ENCODE measurements around the gene CADM4. TPM values are rescaled to one million over a fixed set of nuclear protein-coding genes. Genes with fewer than 3 reads are reported as not detected.
A peak's percentile ranks its signal among the peaks of the same experiment; 100 is the strongest.

The CADM4 gene
- total RNA-seq, 1 donor from 2014 or later: 8.8 TPM

GRCh38 chr19:43616306-43616705 lies 23.3 kb downstream of the CADM4 start:
- H3K9me3 Mint-ChIP-seq (ENCODE audit: unreplicated experiment): no peaks in the 10 kb centered on the region
- peaks cover 23% of the 10 kb centered on the region for H3K4me1 Mint-ChIP-seq (ENCODE audit: unreplicated experiment)
- H3K4me3 Mint-ChIP-seq (ENCODE audit: unreplicated experiment): no peak overlapping the region
- H3K27me3 Mint-ChIP-seq (ENCODE audit: unreplicated experiment): no peaks in the 10 kb centered on the region
- H3K36me3 Mint-ChIP-seq (ENCODE audit: unreplicated experiment): peaks cover 26% of the 10 kb centered on the region
- TF ChIP-seq CTCF (IDR thresholded peaks at IDR 0.05): no peak
- H3K27ac Mint-ChIP-seq (ENCODE audit: unreplicated experiment): no peak overlapping the region
- DNase-seq (ENCODE audit: extremely low spot score, unreplicated experiment): no peak

- TF ChIP-seq CTCF (IDR thresholded peaks at IDR 0.05): no peak
- Mint-ChIP-seq H3K27ac (ENCODE audit: unreplicated experiment) (no peak overlapping the region), H3K36me3 (ENCODE audit: unreplicated experiment) (peaks cover 32% of the 10 kb centered on the region), H3K4me3 (ENCODE audit: unreplicated experiment) (no peak overlapping the region), H3K27me3 (ENCODE audit: unreplicated experiment) (no peaks in the 10 kb centered on the region), H3K9me3 (ENCODE audit: unreplicated experiment) (no peaks in the 10 kb centered on the region), H3K4me1 (ENCODE audit: unreplicated experiment) (peaks cover 18% of the 10 kb centered on the region)
- DNase-seq (ENCODE audit: extremely low spot score, unreplicated experiment): no peak
Measured at GRCh38 chr19:43612374-43612773, 27.3 kb downstream of the CADM4 start.

- no peaks in the 10 kb centered on the region for H3K9me3 Mint-ChIP-seq (ENCODE audit: unreplicated experiment)
- H3K36me3 Mint-ChIP-seq (ENCODE audit: unreplicated experiment): peaks cover 33% of the 10 kb centered on the region
- H3K27ac Mint-ChIP-seq (ENCODE audit: unreplicated experiment): peak within 1 kb of the TSS; percentile 56
- H3K27me3 Mint-ChIP-seq (ENCODE audit: unreplicated experiment): no peaks in the 10 kb centered on the region
- DNase-seq (ENCODE audit: extremely low spot score, unreplicated experiment): no peak
- no peak for TF ChIP-seq CTCF (IDR thresholded peaks at IDR 0.05)
- H3K4me1 Mint-ChIP-seq (ENCODE audit: unreplicated experiment): peaks cover 18% of the 10 kb centered on the region
- H3K4me3 Mint-ChIP-seq (ENCODE audit: unreplicated experiment): no peak within 1 kb of the TSS
Measured at GRCh38 chr19:43611788-43612187, 27.9 kb downstream of the CADM4 start, which contains the start of gene SRRM5. Gene SRRM5 (plus strand): TSS chr19:43612088. CDS start chr19:43612122, 34 bp downstream.

- DNase-seq (ENCODE audit: extremely low spot score, unreplicated experiment): no peak
- Mint-ChIP-seq H3K27ac (ENCODE audit: unreplicated experiment) (peak overlapping the region; percentile 56), H3K4me3 (ENCODE audit: unreplicated experiment) (no peak overlapping the region), H3K9me3 (ENCODE audit: unreplicated experiment) (no peaks in the 10 kb centered on the region), H3K36me3 (ENCODE audit: unreplicated experiment) (peaks cover 35% of the 10 kb centered on the region), H3K27me3 (ENCODE audit: unreplicated experiment) (no peaks in the 10 kb centered on the region), H3K4me1 (ENCODE audit: unreplicated experiment) (peaks cover 15% of the 10 kb centered on the region)
- no peak for TF ChIP-seq CTCF (IDR thresholded peaks at IDR 0.05)
Measured at GRCh38 chr19:43610493-43610892, 29.2 kb downstream of the CADM4 start.

GRCh38 chr19:43609872-43610271 lies 29.8 kb downstream of the CADM4 start:
- H3K4me3 Mint-ChIP-seq (ENCODE audit: unreplicated experiment): no peak overlapping the region
- no peaks in the 10 kb centered on the region for H3K9me3 Mint-ChIP-seq (ENCODE audit: unreplicated experiment)
- TF ChIP-seq CTCF (IDR thresholded peaks at IDR 0.05): no peak
- H3K4me1 Mint-ChIP-seq (ENCODE audit: unreplicated experiment): peaks cover 15% of the 10 kb centered on the region
- no peak overlapping the region for H3K27ac Mint-ChIP-seq (ENCODE audit: unreplicated experiment)
- H3K27me3 Mint-ChIP-seq (ENCODE audit: unreplicated experiment): no peaks in the 10 kb centered on the region
- peaks cover 35% of the 10 kb centered on the region for H3K36me3 Mint-ChIP-seq (ENCODE audit: unreplicated experiment)
- no peak for DNase-seq (ENCODE audit: extremely low spot score, unreplicated experiment)
